SK-N-MC (cell line): ENCODE data around the gene PCLO.
"Not testable (repeated sequence)": the region's sequence is repeated elsewhere in the genome, so short reads cannot be mapped to it uniquely, and the experiment has no call there.

Experiments
- DNase-seq: peaks from one replicate; pipeline ENCODE4 v3.0.0-alpha.2; 2011; ENCODE audit warnings: low read depth, low spot score
- H3K27ac ChIP-seq: fragments of 200-600 bp; sonication (generic); 2 replicates; pipeline ENCODE4 v1.5.1; 2016; ENCODE audit warnings: mixed run types
- H3K36me3 ChIP-seq: fragments of 200-600 bp; sonication (generic); 2 replicates; pipeline ENCODE4 v1.6.1; 2017; ENCODE audit warnings: antibody characterized with exemption, low read length, mixed read lengths; ENCODE audit not compliant: insufficient read depth
- H3K4me3 ChIP-seq: fragments of 200-600 bp; sonication (generic); 2 replicates; pipeline ENCODE4 v1.5.1; 2016
- H3K9ac ChIP-seq: fragments of 200-600 bp; sonication (generic); 2 replicates; pipeline ENCODE4 v1.8.0; 2017; ENCODE audit warnings: mixed run types, mixed read lengths; ENCODE audit not compliant: insufficient read length
- H3K9me3 ChIP-seq: fragments of 200-600 bp; sonication (generic); 2 replicates; pipeline ENCODE4 v1.6.1; 2017; ENCODE audit warnings: low read depth, mild to moderate bottlenecking, antibody characterized with exemption, low read length, moderate library complexity, mixed read lengths
- EZH2 ChIP-seq: fragments of 200-600 bp; sonication (generic); IDR thresholded peaks from one replicate; pipeline ENCODE4 v1.6.1; 2017; ENCODE audit warnings: antibody characterized with exemption
- FOXP2 ChIP-seq: optimal IDR thresholded peaks from 2 replicates; pipeline ENCODE3; 2011; ENCODE audit warnings: mild to moderate bottlenecking, moderate library complexity; ENCODE audit not compliant: insufficient read depth; ENCODE audit errors: extremely low read length, control extremely low read depth
- POLR2AphosphoS5 ChIP-seq: IDR thresholded peaks from 2 replicates; pipeline ENCODE4 v1.6.1; 2012; ENCODE audit warnings: mild to moderate bottlenecking, low read depth, low read length, borderline replicate concordance

The PCLO gene

DNA sequence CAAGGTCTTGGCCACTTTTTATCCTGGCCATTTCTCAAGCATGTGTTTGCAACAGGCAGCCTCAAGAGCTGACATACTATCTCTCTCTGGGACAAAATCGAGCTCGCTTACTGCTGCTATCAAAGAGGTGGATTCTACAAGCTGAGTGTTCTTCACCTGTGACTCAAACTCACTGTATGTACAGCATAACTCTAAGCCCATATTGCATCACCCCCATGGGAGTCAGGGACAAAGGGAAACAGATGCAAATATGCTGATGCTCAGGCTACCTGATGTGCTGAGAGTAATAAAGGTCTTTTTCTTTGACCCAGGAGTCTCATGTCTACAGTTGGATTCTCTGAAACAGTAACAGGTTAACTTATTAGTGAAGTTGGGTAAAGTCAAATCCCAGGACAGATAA is 45.2 kb downstream of the PCLO start:
- TF ChIP-seq FOXP2 (no peak), POLR2AphosphoS5 (no peak), EZH2 (no peak)
- Histone ChIP-seq H3K36me3 (no peaks in the 10 kb centered on the region), H3K9ac (no peak overlapping the region), H3K27ac (no peak overlapping the region), H3K9me3 (no peaks in the 10 kb centered on the region), H3K4me3 (no peak overlapping the region)
- no peak for DNase-seq

DNA sequence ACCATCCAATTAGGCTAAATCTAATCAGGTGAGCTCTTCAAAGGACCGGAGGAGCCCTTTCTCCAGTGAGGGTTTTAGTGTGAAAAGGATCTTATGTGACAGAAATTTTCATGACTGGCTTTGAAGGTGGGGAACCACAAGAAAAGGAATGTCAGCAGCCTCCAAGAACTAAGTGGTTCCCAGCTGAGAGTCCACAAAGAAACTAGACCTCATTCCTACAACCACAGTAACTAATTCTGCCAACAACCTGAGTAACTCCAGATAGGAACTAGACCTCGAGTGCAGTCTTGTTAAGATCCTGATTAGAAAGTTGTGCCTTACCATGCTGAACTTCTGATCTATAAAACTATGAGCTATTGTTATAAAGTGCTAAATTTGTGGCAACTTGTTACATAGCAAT is 51.3 kb downstream of the PCLO start:
- Histone ChIP-seq H3K9ac (no peak overlapping the region), H3K4me3 (no peak overlapping the region), H3K9me3 (no peaks in the 10 kb centered on the region), H3K27ac (no peak overlapping the region), H3K36me3 (no peaks in the 10 kb centered on the region)
- TF ChIP-seq EZH2 (no peak), POLR2AphosphoS5 (no peak)
- DNase-seq, result no peak

DNA sequence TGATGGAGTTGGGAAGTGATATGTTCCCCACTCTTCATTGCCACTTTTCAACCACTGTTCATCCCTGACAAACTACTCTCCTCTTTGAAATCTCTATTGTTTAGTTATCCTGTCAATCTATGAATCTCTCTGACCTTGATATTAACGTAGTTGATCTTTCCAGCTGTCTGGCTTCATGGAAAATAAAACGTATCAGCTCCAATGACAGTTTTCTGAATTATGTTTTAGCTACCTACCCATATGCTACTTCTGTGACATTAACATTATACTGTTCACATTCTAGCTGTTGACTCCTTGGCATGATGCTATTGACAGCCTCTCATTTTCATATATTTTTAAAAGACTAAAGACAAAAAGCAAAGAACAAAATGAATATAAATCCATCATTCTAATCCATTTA is 53.3 kb downstream of the PCLO start:
- TF ChIP-seq POLR2AphosphoS5, result no peak
- no peak for TF ChIP-seq EZH2
- TF ChIP-seq FOXP2, result no peak
- Histone ChIP-seq H3K4me3 (no peak overlapping the region), H3K36me3 (no peaks in the 10 kb centered on the region), H3K9ac (no peak overlapping the region), H3K27ac (no peak overlapping the region), H3K9me3 (no peaks in the 10 kb centered on the region)
- DNase-seq, result no peak

DNA sequence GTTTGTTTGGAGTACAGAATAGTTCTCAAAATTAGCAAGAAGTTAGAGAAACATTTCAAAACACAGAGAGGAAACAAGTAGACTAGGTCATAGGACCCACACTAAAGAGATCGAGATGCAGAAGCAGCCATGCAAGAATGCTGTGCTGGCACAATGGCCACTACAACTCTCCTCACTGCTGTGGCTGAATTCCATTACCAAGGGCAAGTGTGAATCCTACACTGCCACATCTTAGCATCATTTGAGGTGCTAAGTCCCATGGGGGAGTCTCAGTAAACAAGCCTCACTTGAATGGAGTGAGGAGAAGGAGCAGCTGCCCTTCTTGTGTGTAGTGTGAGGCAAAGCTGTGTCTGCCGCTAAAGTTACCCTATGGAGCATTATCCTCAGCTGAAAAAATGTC is 56.7 kb downstream of the PCLO start:
- no peaks in the 10 kb centered on the region for H3K9me3 ChIP-seq
- no peak for TF ChIP-seq EZH2
- no peak for TF ChIP-seq FOXP2
- TF ChIP-seq POLR2AphosphoS5, result no peak
- no peak for DNase-seq
- H3K4me3 ChIP-seq, result no peak overlapping the region
- H3K36me3 ChIP-seq, result no peaks in the 10 kb centered on the region
- no peak overlapping the region for H3K27ac ChIP-seq
- H3K9ac ChIP-seq, result no peak overlapping the region

DNA sequence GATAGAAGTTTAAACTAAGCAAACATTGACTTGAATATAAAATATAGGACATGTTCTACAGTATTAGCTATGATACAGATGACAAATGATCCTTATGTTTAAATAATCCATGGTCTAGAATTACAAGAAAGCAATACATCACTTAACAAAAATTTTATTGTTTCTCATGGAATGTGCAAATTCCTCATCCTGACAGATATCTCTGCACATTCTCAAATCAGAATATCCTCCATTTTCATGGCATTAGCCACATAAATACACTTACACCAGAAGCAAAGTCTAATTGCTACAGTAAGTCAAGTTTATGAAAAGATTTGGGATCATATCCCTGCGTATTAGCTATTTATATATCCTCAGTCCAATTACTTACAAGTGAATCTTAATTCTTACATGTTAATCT is 57.6 kb downstream of the PCLO start:
- TF ChIP-seq EZH2 (no peak), FOXP2 (no peak), POLR2AphosphoS5 (no peak)
- DNase-seq, result no peak
- Histone ChIP-seq H3K9ac (no peak overlapping the region), H3K4me3 (no peak overlapping the region), H3K9me3 (no peaks in the 10 kb centered on the region), H3K36me3 (no peaks in the 10 kb centered on the region), H3K27ac (no peak overlapping the region)

DNA sequence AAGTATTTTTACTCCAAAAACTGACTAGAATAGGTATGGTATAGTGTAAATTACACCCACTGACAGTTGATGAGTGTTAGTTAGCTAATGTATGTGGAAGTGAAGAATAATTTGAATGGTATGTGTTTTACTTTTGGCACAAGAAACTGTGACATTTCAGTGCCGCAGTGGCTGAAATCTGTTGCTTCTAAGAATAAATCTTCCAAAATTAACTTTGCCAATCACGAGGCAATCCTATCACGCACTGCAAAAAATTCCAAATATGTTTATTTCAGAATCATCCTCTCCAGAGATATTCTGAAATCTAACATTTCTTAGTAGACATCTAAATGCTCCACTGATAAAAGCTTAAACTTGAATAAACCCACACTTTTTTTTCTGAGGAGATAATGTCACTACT is 61.2 kb downstream of the PCLO start:
- H3K9me3 ChIP-seq, result no peaks in the 10 kb centered on the region
- H3K4me3 ChIP-seq, result no peak overlapping the region
- H3K36me3 ChIP-seq, result no peaks in the 10 kb centered on the region
- no peak overlapping the region for H3K27ac ChIP-seq
- DNase-seq, result no peak
- H3K9ac ChIP-seq, result no peak overlapping the region
- TF ChIP-seq EZH2 (no peak), FOXP2 (no peak), POLR2AphosphoS5 (no peak)

DNA sequence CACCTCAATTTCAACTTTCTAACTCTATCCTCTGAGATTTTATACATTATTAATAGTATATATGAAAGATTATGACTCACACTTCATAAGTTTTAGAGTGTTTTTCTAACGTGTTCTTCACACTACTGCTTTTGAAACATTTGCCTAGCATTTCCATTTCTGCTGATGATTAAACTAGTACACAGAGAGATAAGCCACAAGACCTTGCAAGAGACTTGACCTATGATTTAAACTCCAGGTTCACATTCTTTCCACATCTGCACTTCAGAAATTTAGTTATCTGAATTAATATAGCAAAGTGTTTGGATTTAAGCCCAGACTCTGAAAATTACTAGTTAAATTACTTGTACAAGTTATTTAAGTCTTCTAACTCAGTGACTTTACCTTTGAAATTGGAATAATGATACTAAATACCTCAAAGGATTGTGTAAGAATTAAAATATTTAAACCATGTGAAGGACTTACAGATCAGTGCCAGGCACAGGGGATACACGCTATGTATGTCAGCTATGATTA is 66.6 kb downstream of the PCLO start:
- Histone ChIP-seq H3K4me3 (no peak overlapping the region), H3K36me3 (no peaks in the 10 kb centered on the region), H3K27ac (no peak overlapping the region), H3K9ac (no peak overlapping the region), H3K9me3 (no peaks in the 10 kb centered on the region)
- no peak for DNase-seq
- TF ChIP-seq POLR2AphosphoS5 (no peak), EZH2 (no peak)

DNA sequence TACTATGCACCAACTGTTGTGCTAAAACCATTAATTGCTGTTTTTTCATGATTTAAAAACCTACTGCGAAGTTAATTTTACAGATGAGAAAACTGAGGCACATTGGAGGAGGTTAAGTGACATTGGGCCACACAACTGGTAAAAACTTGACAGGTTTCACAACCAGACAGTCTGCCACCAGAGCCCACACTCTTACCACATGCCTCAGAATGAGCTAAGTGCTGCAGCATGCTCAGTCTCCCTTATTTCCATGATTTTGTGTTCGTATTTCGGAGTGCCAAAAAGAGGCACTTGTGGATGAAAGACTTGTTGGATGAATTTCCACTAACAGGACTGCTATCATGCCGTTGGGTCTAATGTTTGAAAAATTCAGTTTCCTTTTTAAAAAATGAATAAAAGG is 77.4 kb downstream of the PCLO start:
- no peak for TF ChIP-seq FOXP2
- TF ChIP-seq POLR2AphosphoS5, result no peak
- no peak for TF ChIP-seq EZH2
- Histone ChIP-seq H3K9me3 (no peaks in the 10 kb centered on the region), H3K9ac (no peak overlapping the region), H3K27ac (no peak overlapping the region), H3K36me3 (no peaks in the 10 kb centered on the region), H3K4me3 (no peak overlapping the region)
- DNase-seq, result no peak

DNA sequence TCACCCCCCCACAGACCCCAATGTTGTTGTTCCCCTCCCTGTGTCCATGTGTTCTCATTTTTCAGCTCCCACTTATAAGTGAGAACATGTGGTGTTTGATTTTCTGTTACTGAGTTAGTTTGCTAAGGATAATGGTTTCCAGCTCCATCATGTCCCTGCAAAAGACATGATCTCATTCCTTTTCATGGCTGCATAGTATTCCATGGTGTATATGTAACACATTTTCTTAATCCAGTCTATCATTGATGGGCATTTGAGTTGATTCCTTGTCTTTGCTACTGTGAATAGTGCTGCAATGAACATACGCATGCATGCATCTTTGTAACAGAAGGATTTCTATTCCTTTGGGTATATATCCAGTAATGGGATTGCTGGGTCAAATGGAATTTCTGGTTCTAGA is 82.8 kb downstream of the PCLO start:
- H3K36me3 ChIP-seq, H3K9ac ChIP-seq, H3K27ac ChIP-seq, H3K4me3 ChIP-seq, DNase-seq, H3K9me3 ChIP-seq: not testable (repeated sequence)

DNA sequence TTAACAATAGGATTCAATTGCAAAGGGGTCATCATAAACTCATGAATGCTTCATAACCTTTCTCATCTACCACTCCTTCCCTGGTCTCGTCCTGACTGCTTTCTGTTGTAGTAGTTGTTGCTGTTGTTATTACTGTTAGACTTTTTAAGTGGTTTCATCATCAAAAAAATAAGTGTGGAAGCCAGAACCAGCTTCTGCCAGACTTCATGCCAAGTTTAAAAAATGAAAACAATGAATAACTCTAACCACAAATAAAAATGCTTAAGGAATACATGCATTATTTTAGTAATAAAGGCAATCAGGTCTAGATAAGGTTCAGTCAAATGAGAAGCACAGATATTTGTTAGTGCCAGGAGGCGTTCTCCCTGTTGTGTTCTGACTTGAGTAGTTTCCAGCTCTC is 85.4 kb downstream of the PCLO start:
- no peak overlapping the region for H3K4me3 ChIP-seq
- no peak overlapping the region for H3K27ac ChIP-seq
- H3K36me3 ChIP-seq, result no peaks in the 10 kb centered on the region
- TF ChIP-seq FOXP2 (no peak), POLR2AphosphoS5 (no peak), EZH2 (no peak)
- no peaks in the 10 kb centered on the region for H3K9me3 ChIP-seq
- DNase-seq, result no peak
- no peak overlapping the region for H3K9ac ChIP-seq
